ENCODE results near the gene COG8.

COG8 gene

GRCh38 chr16:69283851-69284250, 55.5 kb downstream of the COG8 start:
- no peak for DNase-seq

GRCh38 chr16:69277413-69277812, 62.0 kb downstream of the COG8 start:
- DNase-seq: no peak

Data from NCI-H2171 (cell line).